OCI-LY3 (cell line): ENCODE results near the gene MVK.

Experiments
- EZH2phosphoT487 ChIP-seq: fragments of 200-600 bp; shearing (Covaris generic); IDR thresholded peaks from 2 replicates; pipeline ENCODE4 v1.6.1; 2018; ENCODE audit warnings: antibody characterized with exemption, mixed run types, low read depth
- TF ChIP-seq, protein P1 (sequence below): fragments of 200-600, 300-600 bp; sonication (generic); IDR thresholded peaks from 2 replicates; pipeline ENCODE4 v1.5.1; 2014; ENCODE audit warnings: antibody characterized with exemption, low read length, low read depth

DNA sequence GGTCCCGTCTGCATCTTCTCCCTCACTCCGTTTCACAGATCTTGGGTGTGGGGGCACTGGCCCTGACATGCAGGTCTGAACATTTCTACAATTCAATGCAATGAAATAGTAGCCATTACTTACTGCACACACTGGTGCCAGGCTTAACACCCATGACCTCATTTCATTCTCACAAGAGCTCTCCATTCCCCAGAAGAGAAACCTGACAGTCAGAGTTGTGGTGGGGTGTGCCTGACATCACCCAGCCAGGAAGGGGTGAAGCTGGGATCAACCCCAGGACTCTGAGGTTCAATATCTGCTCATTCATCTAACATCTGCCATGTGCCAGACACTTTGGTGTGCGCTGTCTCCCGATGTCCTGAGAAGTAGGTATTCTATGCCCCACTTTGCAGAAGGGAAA is 34.7 kb downstream of the MVK start:
- TF ChIP-seq, protein P1, sequence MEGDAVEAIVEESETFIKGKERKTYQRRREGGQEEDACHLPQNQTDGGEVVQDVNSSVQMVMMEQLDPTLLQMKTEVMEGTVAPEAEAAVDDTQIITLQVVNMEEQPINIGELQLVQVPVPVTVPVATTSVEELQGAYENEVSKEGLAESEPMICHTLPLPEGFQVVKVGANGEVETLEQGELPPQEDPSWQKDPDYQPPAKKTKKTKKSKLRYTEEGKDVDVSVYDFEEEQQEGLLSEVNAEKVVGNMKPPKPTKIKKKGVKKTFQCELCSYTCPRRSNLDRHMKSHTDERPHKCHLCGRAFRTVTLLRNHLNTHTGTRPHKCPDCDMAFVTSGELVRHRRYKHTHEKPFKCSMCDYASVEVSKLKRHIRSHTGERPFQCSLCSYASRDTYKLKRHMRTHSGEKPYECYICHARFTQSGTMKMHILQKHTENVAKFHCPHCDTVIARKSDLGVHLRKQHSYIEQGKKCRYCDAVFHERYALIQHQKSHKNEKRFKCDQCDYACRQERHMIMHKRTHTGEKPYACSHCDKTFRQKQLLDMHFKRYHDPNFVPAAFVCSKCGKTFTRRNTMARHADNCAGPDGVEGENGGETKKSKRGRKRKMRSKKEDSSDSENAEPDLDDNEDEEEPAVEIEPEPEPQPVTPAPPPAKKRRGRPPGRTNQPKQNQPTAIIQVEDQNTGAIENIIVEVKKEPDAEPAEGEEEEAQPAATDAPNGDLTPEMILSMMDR = no peak
- no peak for TF ChIP-seq EZH2phosphoT487
